ENCODE data around the gene CRIM1.

The CRIM1 gene

GRCh38 chr2:36451512-36451911 is 95.9 kb downstream of the CRIM1 start:
- no peak for DNase-seq
- no peaks in the 10 kb centered on the region for H3K27me3 ChIP-seq (ENCODE audit: insufficient read depth, low read depth, severe bottlenecking)
- no peak overlapping the region for H3K4me3 ChIP-seq (ENCODE audit: low read depth, low read length)
- no peaks in the 10 kb centered on the region for H3K9me3 ChIP-seq (ENCODE audit: severe bottlenecking)
- H3K27ac ChIP-seq, result no peak overlapping the region
- no peaks in the 10 kb centered on the region for H3K36me3 ChIP-seq
- TF ChIP-seq CTCF (IDR thresholded peaks at IDR 0.05; ENCODE audit: low read depth, low read length), result no peak

- no peaks in the 10 kb centered on the region for H3K9me3 ChIP-seq (ENCODE audit: severe bottlenecking)
- H3K36me3 ChIP-seq, result no peaks in the 10 kb centered on the region
- TF ChIP-seq CTCF (IDR thresholded peaks at IDR 0.05; ENCODE audit: low read depth, low read length), result no peak
- H3K27ac ChIP-seq, result no peak overlapping the region
- H3K4me3 ChIP-seq (ENCODE audit: low read depth, low read length), result no peak overlapping the region
- DNase-seq, result no peak
- H3K27me3 ChIP-seq (ENCODE audit: insufficient read depth, low read depth, severe bottlenecking), result no peaks in the 10 kb centered on the region
Observed at GRCh38 chr2:36452260-36452659, 96.7 kb downstream of the CRIM1 start.

- H3K9me3 ChIP-seq (ENCODE audit: severe bottlenecking), result no peaks in the 10 kb centered on the region
- TF ChIP-seq CTCF (IDR thresholded peaks at IDR 0.05; ENCODE audit: low read depth, low read length), result no peak
- H3K27ac ChIP-seq, result no peak overlapping the region
- H3K4me3 ChIP-seq (ENCODE audit: low read depth, low read length), result no peak overlapping the region
- no peaks in the 10 kb centered on the region for H3K36me3 ChIP-seq
- no peak for DNase-seq
- H3K27me3 ChIP-seq (ENCODE audit: insufficient read depth, low read depth, severe bottlenecking), result no peaks in the 10 kb centered on the region
Observed at GRCh38 chr2:36453652-36454051, 98.1 kb downstream of the CRIM1 start.

GRCh38 chr2:36455011-36455410 is 99.4 kb downstream of the CRIM1 start:
- no peak for TF ChIP-seq CTCF (IDR thresholded peaks at IDR 0.05; ENCODE audit: low read depth, low read length)
- Histone ChIP-seq H3K27me3 (ENCODE audit: insufficient read depth, low read depth, severe bottlenecking) (no peaks in the 10 kb centered on the region), H3K27ac (no peak overlapping the region), H3K4me3 (ENCODE audit: low read depth, low read length) (no peak overlapping the region), H3K36me3 (no peaks in the 10 kb centered on the region), H3K9me3 (ENCODE audit: severe bottlenecking) (no peaks in the 10 kb centered on the region)
- no peak for DNase-seq

GRCh38 chr2:36455788-36456187 is 100.2 kb downstream of the CRIM1 start:
- H3K27ac ChIP-seq, result no peak overlapping the region
- H3K9me3 ChIP-seq (ENCODE audit: severe bottlenecking), result no peaks in the 10 kb centered on the region
- no peak overlapping the region for H3K4me3 ChIP-seq (ENCODE audit: low read depth, low read length)
- no peaks in the 10 kb centered on the region for H3K27me3 ChIP-seq (ENCODE audit: insufficient read depth, low read depth, severe bottlenecking)
- no peak for DNase-seq
- H3K36me3 ChIP-seq, result no peaks in the 10 kb centered on the region
- no peak for TF ChIP-seq CTCF (IDR thresholded peaks at IDR 0.05; ENCODE audit: low read depth, low read length)
